Measurements from ENCODE around the gene RNU6-1.

The RNU6-1 gene

DNA sequence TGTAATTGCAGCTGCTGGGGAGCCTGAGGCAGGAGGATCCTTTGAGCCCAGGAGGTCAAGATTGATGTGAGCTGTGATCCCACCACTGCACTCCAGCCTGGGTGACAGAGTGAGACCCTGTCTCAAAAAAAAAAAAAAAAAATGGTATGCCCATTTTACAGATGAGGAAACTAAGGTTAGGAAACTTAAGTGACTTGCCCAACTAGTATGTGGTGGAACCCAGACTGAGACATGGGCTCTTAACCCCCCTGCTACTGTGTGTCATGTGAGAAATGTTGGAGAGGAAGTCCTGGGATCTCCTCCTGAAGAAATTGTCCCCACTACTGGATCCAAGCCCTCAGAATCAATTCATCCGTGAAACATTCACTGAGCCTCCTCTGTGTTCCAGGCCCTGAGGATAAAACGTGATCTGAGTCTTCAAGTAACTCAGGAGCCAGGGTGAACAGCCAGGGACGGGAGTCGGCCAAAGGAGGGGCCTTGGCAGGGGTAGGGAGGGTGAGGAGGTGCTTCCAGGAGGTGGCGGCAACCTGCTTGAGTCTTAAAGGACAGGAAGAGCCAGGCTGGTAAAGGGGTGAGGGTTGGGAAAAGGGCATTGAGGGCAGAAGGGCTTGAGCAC is 19.6 kb upstream of the RNU6-1 start:
- TF ChIP-seq, protein P1, sequence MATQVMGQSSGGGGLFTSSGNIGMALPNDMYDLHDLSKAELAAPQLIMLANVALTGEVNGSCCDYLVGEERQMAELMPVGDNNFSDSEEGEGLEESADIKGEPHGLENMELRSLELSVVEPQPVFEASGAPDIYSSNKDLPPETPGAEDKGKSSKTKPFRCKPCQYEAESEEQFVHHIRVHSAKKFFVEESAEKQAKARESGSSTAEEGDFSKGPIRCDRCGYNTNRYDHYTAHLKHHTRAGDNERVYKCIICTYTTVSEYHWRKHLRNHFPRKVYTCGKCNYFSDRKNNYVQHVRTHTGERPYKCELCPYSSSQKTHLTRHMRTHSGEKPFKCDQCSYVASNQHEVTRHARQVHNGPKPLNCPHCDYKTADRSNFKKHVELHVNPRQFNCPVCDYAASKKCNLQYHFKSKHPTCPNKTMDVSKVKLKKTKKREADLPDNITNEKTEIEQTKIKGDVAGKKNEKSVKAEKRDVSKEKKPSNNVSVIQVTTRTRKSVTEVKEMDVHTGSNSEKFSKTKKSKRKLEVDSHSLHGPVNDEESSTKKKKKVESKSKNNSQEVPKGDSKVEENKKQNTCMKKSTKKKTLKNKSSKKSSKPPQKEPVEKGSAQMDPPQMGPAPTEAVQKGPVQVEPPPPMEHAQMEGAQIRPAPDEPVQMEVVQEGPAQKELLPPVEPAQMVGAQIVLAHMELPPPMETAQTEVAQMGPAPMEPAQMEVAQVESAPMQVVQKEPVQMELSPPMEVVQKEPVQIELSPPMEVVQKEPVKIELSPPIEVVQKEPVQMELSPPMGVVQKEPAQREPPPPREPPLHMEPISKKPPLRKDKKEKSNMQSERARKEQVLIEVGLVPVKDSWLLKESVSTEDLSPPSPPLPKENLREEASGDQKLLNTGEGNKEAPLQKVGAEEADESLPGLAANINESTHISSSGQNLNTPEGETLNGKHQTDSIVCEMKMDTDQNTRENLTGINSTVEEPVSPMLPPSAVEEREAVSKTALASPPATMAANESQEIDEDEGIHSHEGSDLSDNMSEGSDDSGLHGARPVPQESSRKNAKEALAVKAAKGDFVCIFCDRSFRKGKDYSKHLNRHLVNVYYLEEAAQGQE (IDR thresholded peaks at IDR 0.05; ENCODE audit: insufficient replicate concordance, low read depth): no peak
- TF ChIP-seq SPI1 (IDR thresholded peaks at IDR 0.05; ENCODE audit: borderline replicate concordance, low read depth): no peak
- TF ChIP-seq POLR2AphosphoS5 (IDR thresholded peaks at IDR 0.05; ENCODE audit: low read depth): no peak
- no peak for TF ChIP-seq CTCF (IDR thresholded peaks at IDR 0.05; ENCODE audit: insufficient read depth, low read length)
- no peak for TF ChIP-seq GABPA (IDR thresholded peaks at IDR 0.05; ENCODE audit: low read depth)
- H3K27ac ChIP-seq (replicated peaks): no peak overlapping the region
- no peak for DNase-seq (ENCODE audit: low read depth in 1 of 2, low spot score in 1 of 2)

GRCh38 chr15:67857220-67857619 is 17.4 kb upstream of the RNU6-1 start:
- no peak for DNase-seq (ENCODE audit: low read depth in 1 of 2, low spot score in 1 of 2)
- TF ChIP-seq SPI1 (IDR thresholded peaks at IDR 0.05; ENCODE audit: borderline replicate concordance, low read depth): no peak
- TF ChIP-seq CTCF (IDR thresholded peaks at IDR 0.05; ENCODE audit: insufficient read depth, low read length): no peak
- no peak for TF ChIP-seq GABPA (IDR thresholded peaks at IDR 0.05; ENCODE audit: low read depth)
- no peak overlapping the region for H3K27ac ChIP-seq (replicated peaks)
- no peaks in the 10 kb centered on the region for H3K27me3 ChIP-seq (ENCODE audit: insufficient read depth, poor library complexity, severe bottlenecking)
- no peak overlapping the region for H3K4me3 ChIP-seq (replicated peaks; ENCODE audit: insufficient read depth, low read length)

More for the DNA sequence above, 19.6 kb upstream of the RNU6-1 start:
- no peak overlapping the region for H3K4me3 ChIP-seq (replicated peaks; ENCODE audit: insufficient read depth, low read length)
- no peaks in the 10 kb centered on the region for H3K27me3 ChIP-seq (ENCODE audit: insufficient read depth, poor library complexity, severe bottlenecking)

DNA sequence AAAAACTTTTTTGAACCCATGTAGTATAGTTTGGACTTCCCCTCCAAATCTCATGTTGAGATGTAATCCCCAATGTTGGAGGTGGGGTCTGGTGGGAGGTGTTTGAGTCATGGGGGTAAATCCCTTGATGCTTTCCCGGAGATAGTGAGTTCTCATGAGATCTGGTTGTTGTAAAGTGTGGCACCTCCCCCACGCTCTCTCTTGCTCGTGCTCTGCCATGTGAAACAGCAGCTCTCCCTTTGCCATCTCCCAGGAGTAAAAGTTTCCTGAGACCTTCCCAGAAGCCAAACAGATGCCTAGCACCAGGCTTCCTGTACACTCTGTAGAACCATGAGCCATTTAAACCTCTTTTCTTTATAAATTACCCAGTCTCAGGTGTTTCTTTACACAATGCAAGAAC is 16.0 kb upstream of the RNU6-1 start:
- H3K27me3 ChIP-seq (ENCODE audit: insufficient read depth, poor library complexity, severe bottlenecking): no peaks in the 10 kb centered on the region
- no peak overlapping the region for H3K27ac ChIP-seq (replicated peaks)
- no peak for TF ChIP-seq SPI1 (IDR thresholded peaks at IDR 0.05; ENCODE audit: borderline replicate concordance, low read depth)
- no peak for TF ChIP-seq POLR2AphosphoS5 (IDR thresholded peaks at IDR 0.05; ENCODE audit: low read depth)
- TF ChIP-seq CTCF (IDR thresholded peaks at IDR 0.05; ENCODE audit: insufficient read depth, low read length): no peak
- TF ChIP-seq GABPA (IDR thresholded peaks at IDR 0.05; ENCODE audit: low read depth): no peak
- TF ChIP-seq, protein P1 (IDR thresholded peaks at IDR 0.05; ENCODE audit: insufficient replicate concordance, low read depth): no peak
- H3K4me3 ChIP-seq (replicated peaks; ENCODE audit: insufficient read depth, low read length): no peak overlapping the region
- DNase-seq (ENCODE audit: low read depth in 1 of 2, low spot score in 1 of 2): no peak

- no peaks in the 10 kb centered on the region for H3K27me3 ChIP-seq (ENCODE audit: insufficient read depth, poor library complexity, severe bottlenecking)
- DNase-seq (ENCODE audit: low read depth in 1 of 2, low spot score in 1 of 2): no peak
- TF ChIP-seq GABPA (IDR thresholded peaks at IDR 0.05; ENCODE audit: low read depth) (no peak), CTCF (IDR thresholded peaks at IDR 0.05; ENCODE audit: insufficient read depth, low read length) (no peak), POLR2AphosphoS5 (IDR thresholded peaks at IDR 0.05; ENCODE audit: low read depth) (no peak), SPI1 (IDR thresholded peaks at IDR 0.05; ENCODE audit: borderline replicate concordance, low read depth) (no peak)
- TF ChIP-seq, protein P1 (IDR thresholded peaks at IDR 0.05; ENCODE audit: insufficient replicate concordance, low read depth): no peak
- H3K27ac ChIP-seq (replicated peaks): no peak overlapping the region
- H3K4me3 ChIP-seq (replicated peaks; ENCODE audit: insufficient read depth, low read length): no peak overlapping the region
Observed at GRCh38 chr15:67854358-67854757, 14.5 kb upstream of the RNU6-1 start.
